ENCODE measurements around the gene PKP3.

GRCh38 chr11:407651-408123 is 13.7 kb downstream of the PKP3 start:
- TF ChIP-seq, protein P1, sequence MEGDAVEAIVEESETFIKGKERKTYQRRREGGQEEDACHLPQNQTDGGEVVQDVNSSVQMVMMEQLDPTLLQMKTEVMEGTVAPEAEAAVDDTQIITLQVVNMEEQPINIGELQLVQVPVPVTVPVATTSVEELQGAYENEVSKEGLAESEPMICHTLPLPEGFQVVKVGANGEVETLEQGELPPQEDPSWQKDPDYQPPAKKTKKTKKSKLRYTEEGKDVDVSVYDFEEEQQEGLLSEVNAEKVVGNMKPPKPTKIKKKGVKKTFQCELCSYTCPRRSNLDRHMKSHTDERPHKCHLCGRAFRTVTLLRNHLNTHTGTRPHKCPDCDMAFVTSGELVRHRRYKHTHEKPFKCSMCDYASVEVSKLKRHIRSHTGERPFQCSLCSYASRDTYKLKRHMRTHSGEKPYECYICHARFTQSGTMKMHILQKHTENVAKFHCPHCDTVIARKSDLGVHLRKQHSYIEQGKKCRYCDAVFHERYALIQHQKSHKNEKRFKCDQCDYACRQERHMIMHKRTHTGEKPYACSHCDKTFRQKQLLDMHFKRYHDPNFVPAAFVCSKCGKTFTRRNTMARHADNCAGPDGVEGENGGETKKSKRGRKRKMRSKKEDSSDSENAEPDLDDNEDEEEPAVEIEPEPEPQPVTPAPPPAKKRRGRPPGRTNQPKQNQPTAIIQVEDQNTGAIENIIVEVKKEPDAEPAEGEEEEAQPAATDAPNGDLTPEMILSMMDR (IDR thresholded peaks at IDR 0.05): no peak
- TF ChIP-seq EP300 (IDR thresholded peaks at IDR 0.05) (no peak), POLR2A (IDR thresholded peaks at IDR 0.05) (no peak)

Measured in upper lobe of left lung (tissue), 4 donors.